Stimulated activated naive CD8-positive, alpha-beta T cell treated with anti-CD3 and anti-CD28 coated beads, Interleukin-15, amount 100 ng/mL, for 72 hours (primary cell): ENCODE data around the gene PDCD1.

Source experiments
- ATAC-seq: fragments of 150-1000 bp; cut with Tn5 transposase; 2 replicates; pipeline ENCODE4 v1.10.0; 2021; ENCODE audit warnings: mild to moderate bottlenecking, moderate library complexity
- DNase-seq, 2 donors: peaks; one replicate each; pipeline ENCODE4 v3.0.0; 2021 to 2022
- H3K27ac Mint-ChIP-seq, 2 donors: one replicate each; pipeline ENCODE4 v1.8.0; 2022; ENCODE audit warnings: mild to moderate bottlenecking in 2 of 2, mixed read lengths in 2 of 2, moderate library complexity in 2 of 2
- H3K27me3 Mint-ChIP-seq: one replicate; pipeline ENCODE4 v1.8.0; 2022; ENCODE audit warnings: mixed read lengths
- H3K4me1 Mint-ChIP-seq: one replicate; pipeline ENCODE4 v1.8.0; 2022; ENCODE audit warnings: mild to moderate bottlenecking, mixed read lengths
- H3K4me3 Mint-ChIP-seq, 2 donors: one replicate each; pipeline ENCODE4 v1.8.0; 2022; ENCODE audit warnings: mild to moderate bottlenecking in 2 of 2, mixed read lengths in 2 of 2, moderate library complexity in 1 of 2
- H3K9me3 Mint-ChIP-seq, 2 donors: one replicate each; pipeline ENCODE4 v1.8.0; 2022; ENCODE audit warnings: mixed read lengths in 2 of 2

PDCD1 gene

GRCh38 chr2:241874277-241874925 is 15.7 kb upstream of the PDCD1 start:
- Mint-ChIP-seq H3K4me3 (no peak overlapping the region), H3K4me1 (peaks cover 48% of the 10 kb centered on the region), H3K27me3 (peaks cover 7% of the 10 kb centered on the region), H3K9me3 (no peaks in the 10 kb centered on the region), H3K27ac (no peak overlapping the region)
- DNase-seq (no peak), ATAC-seq (no peak)

- ATAC-seq, result no peak
- Mint-ChIP-seq H3K27ac (peak overlapping the region in 1 of 2 donors; percentile 90), H3K27me3 (peaks cover 7% of the 10 kb centered on the region), H3K9me3 (no peaks in the 10 kb centered on the region), H3K4me3 (no peak overlapping the region), H3K4me1 (peaks cover 54% of the 10 kb centered on the region)
- DNase-seq, result no peak
These were observed 15.1 kb upstream of the PDCD1 start for GRCh38 chr2:241873803-241874110.

GRCh38 chr2:241873081-241873802 is 14.5 kb upstream of the PDCD1 start:
- Mint-ChIP-seq H3K4me1 (peaks cover 59% of the 10 kb centered on the region), H3K9me3 (no peaks in the 10 kb centered on the region), H3K4me3 (no peak overlapping the region), H3K27ac (peak overlapping the region in 1 of 2 donors; percentile 90), H3K27me3 (peaks cover 7% of the 10 kb centered on the region)
- ATAC-seq, result no peak
- no peak for DNase-seq

- peaks cover 69% of the 10 kb centered on the region for H3K4me1 Mint-ChIP-seq
- no peak overlapping the region for H3K4me3 Mint-ChIP-seq
- ATAC-seq, result no peak
- no peak overlapping the region for H3K27ac Mint-ChIP-seq
- DNase-seq, result no peak
- H3K27me3 Mint-ChIP-seq, result peaks cover 7% of the 10 kb centered on the region
- H3K9me3 Mint-ChIP-seq, result no peaks in the 10 kb centered on the region
These were observed 13.6 kb upstream of the PDCD1 start for GRCh38 chr2:241872313-241872642.

- H3K9me3 Mint-ChIP-seq, result no peaks in the 10 kb centered on the region
- H3K4me1 Mint-ChIP-seq, result peaks cover 75% of the 10 kb centered on the region
- H3K27me3 Mint-ChIP-seq, result peaks cover 7% of the 10 kb centered on the region
- no peak for ATAC-seq
- no peak for DNase-seq
- peak overlapping the region; percentile 35 to 71 for H3K4me3 Mint-ChIP-seq
- peak overlapping the region in 1 of 2 donors; percentile 81 for H3K27ac Mint-ChIP-seq
These were observed 13.0 kb upstream of the PDCD1 start for GRCh38 chr2:241871538-241872312.

- H3K9me3 Mint-ChIP-seq, result no peaks in the 10 kb centered on the region
- peak in 1 of 2 donors; percentile 45 for DNase-seq
- H3K27me3 Mint-ChIP-seq, result peaks cover 10% of the 10 kb centered on the region
- peak overlapping the region; percentile 35 to 71 for H3K4me3 Mint-ChIP-seq
- peaks cover 80% of the 10 kb centered on the region for H3K4me1 Mint-ChIP-seq
- peak; percentile 26 for ATAC-seq
- peak overlapping the region in 1 of 2 donors; percentile 81 for H3K27ac Mint-ChIP-seq
These were observed 12.2 kb upstream of the PDCD1 start for GRCh38 chr2:241870611-241871537.

GRCh38 chr2:241870081-241870541 is 11.4 kb upstream of the PDCD1 start:
- Mint-ChIP-seq H3K4me1 (peaks cover 80% of the 10 kb centered on the region), H3K9me3 (peaks cover 4% of the 10 kb centered on the region in 2 donors), H3K4me3 (no peak overlapping the region), H3K27me3 (peaks cover 17% of the 10 kb centered on the region), H3K27ac (no peak overlapping the region)
- no peak for DNase-seq
- ATAC-seq, result no peak

- Mint-ChIP-seq H3K27me3 (peaks cover 25% of the 10 kb centered on the region), H3K9me3 (peaks cover 12% of the 10 kb centered on the region in 2 donors), H3K4me3 (peak within 1 kb of the TSS; percentile 44 to 67), H3K4me1 (peaks cover 86% of the 10 kb centered on the region), H3K27ac (peak within 1 kb of the TSS in 1 of 2 donors; percentile 38)
- DNase-seq (no peak), ATAC-seq (no peak)
These were observed 10.6 kb upstream of the PDCD1 start, which contains the start of gene RTP5 for GRCh38 chr2:241869087-241869961. Gene RTP5 (plus strand): TSS chr2:241869729. CDS start chr2:241869757, 28 bp downstream.

- peaks cover 87% of the 10 kb centered on the region for H3K4me1 Mint-ChIP-seq
- DNase-seq, result no peak
- H3K27ac Mint-ChIP-seq, result peak overlapping the region in 1 of 2 donors; percentile 38
- peak; percentile 6 for ATAC-seq
- peaks cover 17% of the 10 kb centered on the region in 2 donors for H3K9me3 Mint-ChIP-seq
- H3K27me3 Mint-ChIP-seq, result peaks cover 31% of the 10 kb centered on the region
- peak overlapping the region; percentile 44 to 67 for H3K4me3 Mint-ChIP-seq
These were observed 10.0 kb upstream of the PDCD1 start for GRCh38 chr2:241868661-241869081.

GRCh38 chr2:241867776-241868420 is 9.2 kb upstream of the PDCD1 start:
- Mint-ChIP-seq H3K27me3 (peaks cover 31% of the 10 kb centered on the region), H3K4me1 (peaks cover 93% of the 10 kb centered on the region), H3K4me3 (peak overlapping the region; percentile 44 to 67), H3K27ac (no peak overlapping the region), H3K9me3 (peaks cover 17% of the 10 kb centered on the region in 2 donors)
- peak; percentile 60 to 68 for DNase-seq
- peak; percentile 51 for ATAC-seq

GRCh38 chr2:241866790-241867645 is 8.3 kb upstream of the PDCD1 start:
- no peak overlapping the region for H3K27ac Mint-ChIP-seq
- peaks cover 34% of the 10 kb centered on the region for H3K27me3 Mint-ChIP-seq
- ATAC-seq, result no peak
- peaks cover 17 to 18% of the 10 kb centered on the region in 2 donors for H3K9me3 Mint-ChIP-seq
- H3K4me3 Mint-ChIP-seq, result peak overlapping the region; percentile 48 to 51
- peaks cover 94% of the 10 kb centered on the region for H3K4me1 Mint-ChIP-seq
- DNase-seq, result no peak

GRCh38 chr2:241865957-241866789 is 7.5 kb upstream of the PDCD1 start:
- peaks cover 23 to 27% of the 10 kb centered on the region in 2 donors for H3K9me3 Mint-ChIP-seq
- H3K27me3 Mint-ChIP-seq, result peaks cover 36% of the 10 kb centered on the region
- H3K27ac Mint-ChIP-seq, result no peak overlapping the region
- ATAC-seq (peak; percentile 35), DNase-seq (peak; percentile 52 to 62)
- peak overlapping the region; percentile 0 to 19 for H3K4me3 Mint-ChIP-seq
- H3K4me1 Mint-ChIP-seq, result peaks cover 94% of the 10 kb centered on the region
